SIG-M5 treated with dmso at 0.1 percent for 504 hours (cell line): ENCODE measurements around the gene SNRPD2.
A peak's percentile ranks its signal among the peaks of the same experiment; 100 is the strongest.
"Not testable (repeated sequence)": the region's sequence is repeated elsewhere in the genome, so short reads cannot be mapped to it uniquely, and the experiment has no call there.

Experiments used
- DNase-seq: peaks from one replicate; lab custom pipeline; 2025; ENCODE audit not compliant: unreplicated experiment; lab: John Stamatoyannopoulos, UW

SNRPD2 gene

DNA sequence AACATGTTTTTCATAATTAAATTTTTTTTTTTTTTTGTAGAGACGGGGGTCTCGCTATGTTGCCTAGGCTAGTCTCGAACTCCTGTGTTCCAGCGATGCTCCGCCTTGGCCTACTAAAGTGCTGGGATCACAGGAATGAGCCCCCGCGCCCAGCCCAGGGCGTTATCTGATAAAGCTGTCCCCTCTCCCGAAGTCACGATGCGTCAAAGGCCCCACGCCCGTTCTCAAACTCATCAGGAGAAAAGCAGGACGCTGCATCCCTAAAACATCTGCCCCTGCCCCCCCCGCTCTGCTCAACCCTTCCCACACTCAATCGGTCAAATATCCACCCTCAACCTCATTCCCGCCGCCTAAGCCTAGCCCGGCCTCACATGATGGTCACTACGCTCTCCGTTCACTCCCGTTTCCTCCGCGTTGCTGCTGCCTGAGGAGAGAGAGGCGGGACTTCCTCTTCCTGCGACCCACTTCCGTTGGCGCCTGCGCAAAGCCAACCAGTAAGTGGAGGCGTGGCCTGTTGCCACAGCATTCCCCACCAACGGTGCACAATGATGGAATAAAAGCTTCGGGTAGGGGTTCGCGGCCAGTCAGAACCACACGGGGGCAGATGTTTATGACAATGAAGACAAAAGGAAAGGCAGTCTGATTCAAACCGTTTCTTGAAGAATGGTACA is at the start of gene SNRPD2:
TSS of gene SNRPD2 (minus strand) at position 438 of the 671 bp plus-strand sequence. CDS start at position 373, 65 bp downstream.
- peak; percentile 90 for DNase-seq

DNA sequence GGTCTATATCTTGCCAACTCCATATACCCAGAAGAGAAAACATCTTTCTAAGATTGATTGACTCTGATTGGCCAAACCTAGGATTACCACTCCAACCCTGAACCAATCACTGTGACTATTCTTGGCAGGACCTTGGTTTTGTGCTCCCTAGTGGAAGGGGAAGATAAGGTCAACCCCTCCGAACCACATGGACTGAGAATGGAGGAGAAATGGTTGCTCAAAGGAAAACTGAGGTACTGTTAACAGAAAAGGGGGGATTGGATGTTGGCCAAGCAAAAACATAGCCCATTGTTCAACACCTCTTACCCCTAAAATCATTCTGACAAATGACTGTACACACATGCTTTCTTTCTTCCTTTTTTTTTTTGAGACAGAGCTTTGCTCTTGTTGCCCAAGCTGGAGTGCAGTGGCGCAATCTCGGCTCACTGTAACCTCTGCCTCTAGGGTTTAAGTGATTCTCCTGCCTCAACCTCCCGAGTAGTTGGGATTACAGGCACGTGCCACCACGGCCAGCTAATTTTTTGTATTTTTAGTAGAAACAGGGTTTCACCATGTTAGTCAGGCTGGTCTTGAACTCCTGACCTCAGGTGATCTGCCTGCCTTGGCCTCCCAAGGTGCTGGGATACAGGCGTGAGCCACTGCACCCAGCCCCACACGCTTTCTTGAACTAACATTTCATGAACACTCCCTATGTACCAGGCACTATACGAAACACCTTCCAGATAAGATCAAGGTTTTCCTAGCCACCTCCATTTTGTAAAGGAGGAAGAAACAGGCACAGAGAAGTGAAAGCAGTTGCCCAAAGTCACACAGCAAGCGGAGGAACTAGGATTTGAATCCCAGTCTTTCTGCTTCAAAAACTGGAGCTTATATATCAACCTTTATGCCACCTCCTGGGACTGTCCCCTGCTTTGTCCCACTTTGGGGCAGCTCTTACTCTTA is 48.0 kb upstream of the SNRPD2 start:
- DNase-seq: peak; percentile 83

DNA sequence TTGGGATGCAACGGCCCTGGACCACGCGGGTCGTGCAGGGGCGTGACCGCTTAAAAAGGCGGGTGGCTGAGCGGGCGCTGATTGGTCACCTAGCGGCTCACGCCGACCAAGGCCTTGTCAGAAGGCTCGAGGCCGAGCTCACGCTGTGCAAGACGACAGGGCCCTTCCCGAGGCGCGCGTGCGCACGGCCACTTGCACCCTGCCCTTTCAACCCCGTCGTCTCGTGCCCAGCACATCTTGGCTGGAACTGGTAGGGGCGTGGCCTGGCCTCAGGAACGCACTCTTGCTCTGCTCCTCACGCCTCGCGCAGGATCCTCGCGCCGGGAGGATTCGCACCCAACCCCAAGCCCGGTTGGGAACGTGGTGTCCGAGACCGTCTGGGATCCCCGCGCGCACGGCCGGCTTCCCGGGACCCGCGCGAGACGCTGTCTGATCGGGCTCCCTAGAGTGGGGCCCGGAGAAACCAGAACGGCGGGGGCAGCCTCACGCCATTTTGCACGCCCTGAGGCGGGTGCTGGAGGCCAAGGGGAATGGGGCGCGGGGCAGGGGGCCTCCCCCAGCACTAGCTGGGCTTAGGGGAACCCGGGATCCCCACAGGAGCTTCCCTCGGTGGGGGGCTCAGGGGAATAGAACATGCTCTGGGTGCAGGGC is 41.5 kb upstream of the SNRPD2 start, which contains the start of gene MEIOSIN:
TSS of gene MEIOSIN (plus strand) at position 280 of the 651 bp plus-strand sequence. CDS start 1,938 bp downstream, outside the sequence.
- no peak for DNase-seq

DNA sequence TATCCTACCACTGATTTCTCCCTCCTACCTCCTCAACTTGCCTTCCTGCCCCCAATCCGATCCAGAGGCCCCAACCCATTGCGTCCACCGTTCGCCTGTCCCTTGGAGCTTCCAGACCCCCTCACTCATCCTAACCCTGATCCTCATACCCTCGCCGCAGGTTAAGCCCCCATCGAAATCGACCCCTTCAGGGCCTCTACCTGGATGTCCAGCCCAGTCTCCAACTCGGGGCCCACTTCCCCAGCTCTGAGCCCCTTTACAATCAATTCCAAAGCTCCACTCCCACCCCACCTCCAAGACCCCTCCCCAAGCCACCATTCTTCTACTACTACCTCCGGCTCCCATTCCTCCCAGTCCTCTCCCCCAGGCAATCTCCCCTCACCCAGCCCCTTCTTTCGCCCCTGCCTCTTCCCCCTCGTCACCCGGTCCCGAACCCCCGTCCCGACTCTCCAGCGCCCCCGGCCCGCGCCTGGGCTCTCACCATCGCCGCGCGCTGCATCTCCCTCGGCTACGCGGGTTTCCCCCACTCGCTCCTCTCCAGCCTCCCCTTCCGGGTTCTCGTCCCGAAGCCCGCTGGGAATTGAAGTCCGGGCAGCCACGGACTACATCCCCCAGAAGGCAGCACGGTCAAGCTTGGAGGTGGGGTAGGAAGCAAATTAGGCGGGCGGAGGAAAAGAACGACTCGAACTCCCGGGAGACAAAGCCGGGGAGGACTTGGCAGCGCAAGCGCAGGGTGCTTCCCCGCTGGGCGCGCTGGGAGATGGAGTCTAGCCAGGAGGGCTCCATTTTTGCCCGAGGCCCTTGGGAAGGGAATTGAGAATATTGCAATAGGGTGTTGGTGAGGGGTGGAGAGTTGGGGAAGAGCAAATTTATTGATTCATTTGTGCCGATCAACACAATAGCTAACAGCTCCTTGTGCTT is 38.9 kb upstream of the SNRPD2 start, which contains the start of gene FBXO46:
TSS of gene FBXO46 (minus strand) at position 529 of the 921 bp plus-strand sequence. CDS start 17,401 bp downstream, outside the sequence.
- peak; percentile 97 for DNase-seq

DNA sequence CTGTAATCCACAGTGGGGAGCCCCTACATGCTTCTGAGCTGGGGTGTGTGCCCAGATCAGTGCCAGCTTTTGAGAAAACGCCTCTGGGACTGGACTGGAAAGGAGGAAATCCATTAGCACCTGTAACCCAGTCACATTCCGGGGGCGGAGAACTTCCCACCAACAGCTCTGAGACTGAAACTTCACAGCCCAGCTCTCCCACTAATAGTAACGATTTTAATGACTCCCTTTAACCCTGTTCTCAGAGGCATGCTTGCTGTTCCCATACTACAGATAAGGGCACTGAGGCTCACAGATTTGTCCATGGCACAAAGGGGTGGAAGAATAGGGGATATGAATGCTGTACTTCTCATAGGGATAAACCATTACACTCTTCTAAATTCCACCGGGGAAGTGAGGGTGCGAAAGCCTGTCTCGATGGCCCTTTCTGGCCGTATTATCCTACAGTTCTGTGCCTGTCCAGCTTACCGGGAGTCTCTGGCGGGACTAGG is 38.1 kb upstream of the SNRPD2 start:
- DNase-seq: no peak

DNA sequence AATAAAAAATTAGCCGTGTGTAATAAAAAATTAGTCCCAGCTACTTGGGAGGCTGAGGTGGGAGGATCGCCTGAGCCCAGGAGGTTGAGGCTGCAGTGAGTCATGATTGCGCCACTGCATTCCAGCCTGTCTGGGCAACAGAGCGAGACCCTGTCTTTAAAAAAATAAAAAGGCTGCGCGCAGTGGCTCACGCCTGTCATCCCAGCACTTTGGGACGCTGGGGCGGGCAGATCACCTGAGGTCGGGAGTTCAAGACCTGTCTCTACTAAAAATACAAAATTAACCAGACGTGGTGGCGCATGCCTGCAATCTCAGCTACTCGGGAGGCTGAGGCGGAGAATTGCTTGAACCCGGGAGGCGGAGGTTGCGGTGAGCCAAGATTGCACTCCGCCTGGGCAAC is 36.9 kb upstream of the SNRPD2 start:
- not testable (repeated sequence) for DNase-seq

DNA sequence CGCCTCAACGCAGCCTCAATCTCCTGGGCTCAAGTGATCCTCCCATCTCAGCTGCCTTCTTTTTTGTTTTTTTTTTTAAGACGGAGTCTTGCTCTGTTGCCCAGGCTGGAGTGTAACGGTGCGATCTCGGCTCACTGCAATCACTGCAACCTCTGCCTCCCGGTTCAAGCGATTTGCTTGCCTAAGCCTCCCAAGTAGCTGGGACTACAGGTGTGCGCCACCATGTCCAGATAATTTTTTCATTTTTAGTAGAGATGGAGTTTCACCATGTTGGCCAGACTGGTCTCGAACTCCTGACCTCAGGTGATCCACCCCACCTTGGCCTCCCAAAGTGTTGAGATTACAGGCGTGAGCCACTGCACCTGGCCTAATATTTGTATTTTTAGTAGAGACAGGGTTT is 28.3 kb upstream of the SNRPD2 start:
- not testable (repeated sequence) for DNase-seq

DNA sequence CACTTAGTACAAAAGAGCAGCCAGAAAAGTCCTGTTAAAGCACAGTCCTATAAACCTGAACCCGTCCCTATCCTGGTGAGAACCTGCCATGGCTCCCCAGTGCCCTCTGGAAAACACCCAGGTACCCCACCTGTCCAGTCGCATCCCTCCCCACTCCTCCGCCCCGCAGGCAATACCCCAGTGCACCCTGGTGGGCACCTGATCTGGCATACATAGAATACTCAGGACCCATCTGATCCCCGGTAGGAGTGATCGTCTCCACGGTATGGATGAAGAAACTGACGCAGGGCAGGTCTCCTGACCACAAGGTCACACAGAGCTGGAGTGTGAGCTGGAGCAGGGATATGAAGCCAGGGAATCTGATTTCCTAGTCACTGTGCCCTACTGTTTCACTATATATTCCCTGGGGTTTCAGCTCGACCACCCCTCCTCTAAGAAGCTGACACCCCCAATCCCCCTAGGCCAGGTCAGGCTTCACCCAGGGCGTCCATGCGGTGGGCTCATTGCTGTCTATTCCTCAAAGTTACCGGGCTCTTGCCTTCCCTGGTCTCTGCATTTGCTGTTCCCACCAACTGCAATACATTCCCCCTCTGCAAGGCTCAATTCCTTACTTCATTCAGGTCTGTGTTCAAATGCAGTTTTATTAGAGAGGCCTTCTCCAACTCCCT is 26.4 kb upstream of the SNRPD2 start:
- DNase-seq: no peak

DNA sequence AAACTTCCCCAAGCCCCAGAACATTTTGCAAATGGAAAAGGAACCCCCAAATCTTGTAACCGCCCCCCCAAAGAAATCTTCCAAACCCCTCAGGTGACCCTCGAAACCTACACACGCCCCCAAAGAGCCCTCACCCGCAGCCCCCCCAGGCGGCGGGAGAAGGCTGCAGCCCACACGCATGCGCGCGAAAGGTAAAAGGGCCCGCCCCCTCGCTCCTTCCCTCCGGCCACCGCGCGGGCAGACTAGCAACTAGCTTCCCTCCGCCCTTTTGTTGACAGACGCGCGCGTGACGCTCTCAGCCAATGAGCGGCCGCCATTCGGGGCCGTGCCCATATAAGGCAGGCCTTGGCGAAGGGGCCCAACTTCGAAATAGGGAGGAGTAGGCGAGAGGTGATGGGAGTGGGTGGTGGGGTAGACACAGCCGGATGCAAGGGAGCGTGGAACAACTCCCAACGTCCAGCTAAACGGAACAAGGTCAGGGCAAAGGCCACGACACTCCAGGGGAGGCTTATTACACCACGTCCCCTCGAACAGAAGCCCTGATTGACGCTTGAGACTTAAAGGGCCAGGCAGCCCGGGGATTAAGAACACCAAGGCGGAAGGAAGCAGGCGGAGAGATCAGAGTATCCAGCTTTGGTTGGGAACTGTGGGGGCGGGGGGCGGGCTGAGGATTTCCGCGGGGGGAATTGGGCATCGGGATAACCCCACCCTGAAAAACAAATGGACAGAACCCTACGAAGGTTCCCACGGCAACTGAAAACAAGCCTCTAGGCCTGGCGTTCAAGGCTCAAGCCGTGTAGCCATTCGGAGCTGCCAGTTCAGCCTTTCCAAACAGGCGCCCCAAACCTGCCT is 25.6 kb upstream of the SNRPD2 start:
- DNase-seq: peak; percentile 98

DNA sequence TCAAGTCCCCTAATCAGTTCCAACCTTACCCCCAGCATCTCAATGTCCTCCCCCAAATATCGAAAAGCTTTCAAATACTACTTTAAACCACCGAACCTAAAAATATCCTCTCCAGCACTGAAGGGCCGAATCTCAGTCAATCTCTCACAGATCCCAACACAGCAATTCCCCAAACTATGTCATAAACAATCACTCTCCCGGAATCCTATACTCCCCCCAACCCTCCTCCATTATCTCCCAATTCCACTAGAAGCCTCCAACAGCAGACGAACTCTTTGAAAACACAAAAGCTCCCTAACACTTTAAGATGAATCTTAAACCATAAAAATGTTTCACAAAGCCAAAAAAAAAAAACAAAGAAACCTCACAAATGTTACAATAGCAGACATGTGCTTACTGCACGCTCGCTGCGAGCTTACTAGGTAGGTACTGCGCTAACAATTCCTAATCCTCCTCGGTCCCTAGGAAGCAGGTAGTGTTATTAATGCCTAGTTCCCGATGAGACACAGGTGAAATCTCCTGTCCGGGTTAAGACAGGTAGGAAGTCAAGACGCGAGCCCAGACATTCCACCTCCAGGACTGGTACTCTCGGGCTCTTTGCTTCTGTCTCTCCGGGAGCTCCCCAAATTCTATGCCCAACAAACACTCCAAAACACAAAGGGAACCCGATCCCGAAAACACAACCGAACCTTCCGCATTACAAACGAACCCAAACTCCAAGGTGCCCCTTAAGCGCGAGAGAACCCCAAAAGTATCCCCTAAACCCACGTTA is 24.8 kb upstream of the SNRPD2 start:
- DNase-seq: no peak

DNA sequence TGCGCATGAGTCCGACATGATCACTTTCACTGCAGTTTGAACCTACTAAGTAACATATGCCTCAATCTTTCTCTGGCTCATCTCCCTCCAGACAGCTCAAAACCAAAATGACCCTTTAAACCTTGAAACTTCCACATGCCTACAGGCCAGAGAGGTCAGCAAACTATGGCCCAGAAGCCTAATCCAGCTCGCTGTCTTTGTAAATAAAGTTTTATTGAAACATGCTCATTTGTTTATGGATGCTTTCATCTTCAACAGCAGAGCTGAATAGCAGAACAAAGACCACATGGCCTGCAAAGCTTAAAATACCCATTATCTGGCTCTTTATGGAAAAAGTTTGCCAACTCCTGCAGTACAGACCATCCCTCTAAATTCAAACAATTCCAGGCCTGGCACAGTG is 23.4 kb upstream of the SNRPD2 start:
- no peak for DNase-seq

DNA sequence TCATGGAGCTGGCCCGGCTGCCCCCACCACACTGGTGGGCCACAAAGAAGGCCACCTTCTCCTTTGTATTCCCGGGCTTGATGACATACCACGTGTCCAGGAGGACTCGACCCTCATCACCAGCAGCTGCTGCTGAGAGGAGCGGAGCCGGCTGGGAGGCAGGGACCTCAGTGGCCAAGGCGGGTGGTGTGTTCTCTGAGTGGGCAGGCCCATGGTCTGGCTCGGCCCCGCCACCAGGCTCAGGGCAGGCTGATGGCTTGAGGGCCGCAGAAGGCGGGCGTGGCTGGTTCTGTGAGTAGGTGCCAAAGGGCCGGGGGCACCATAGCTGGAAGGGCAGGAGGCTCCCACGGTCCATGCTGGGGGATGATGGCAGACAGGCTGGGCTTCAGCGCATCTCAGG is 21.4 kb upstream of the SNRPD2 start:
- no peak for DNase-seq

DNA sequence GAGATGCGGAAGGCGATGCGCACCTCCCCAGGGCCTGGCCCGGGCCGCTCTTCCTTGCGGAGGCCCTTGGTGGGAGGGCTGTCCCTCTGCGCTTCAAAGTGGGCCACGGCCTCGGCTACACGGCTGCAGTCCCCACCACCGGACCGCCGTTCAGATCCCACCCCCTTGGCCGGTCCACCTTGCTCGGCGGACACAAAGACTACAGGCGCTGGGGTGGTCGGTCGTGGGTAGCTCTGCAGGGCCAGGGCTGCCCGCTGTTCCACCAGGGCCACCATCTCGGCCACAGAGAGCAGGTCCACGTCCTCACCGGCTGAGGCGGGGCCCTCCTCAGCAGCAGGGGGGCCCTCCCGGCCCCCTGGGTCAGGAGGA is 20.9 kb upstream of the SNRPD2 start:
- DNase-seq: no peak

DNA sequence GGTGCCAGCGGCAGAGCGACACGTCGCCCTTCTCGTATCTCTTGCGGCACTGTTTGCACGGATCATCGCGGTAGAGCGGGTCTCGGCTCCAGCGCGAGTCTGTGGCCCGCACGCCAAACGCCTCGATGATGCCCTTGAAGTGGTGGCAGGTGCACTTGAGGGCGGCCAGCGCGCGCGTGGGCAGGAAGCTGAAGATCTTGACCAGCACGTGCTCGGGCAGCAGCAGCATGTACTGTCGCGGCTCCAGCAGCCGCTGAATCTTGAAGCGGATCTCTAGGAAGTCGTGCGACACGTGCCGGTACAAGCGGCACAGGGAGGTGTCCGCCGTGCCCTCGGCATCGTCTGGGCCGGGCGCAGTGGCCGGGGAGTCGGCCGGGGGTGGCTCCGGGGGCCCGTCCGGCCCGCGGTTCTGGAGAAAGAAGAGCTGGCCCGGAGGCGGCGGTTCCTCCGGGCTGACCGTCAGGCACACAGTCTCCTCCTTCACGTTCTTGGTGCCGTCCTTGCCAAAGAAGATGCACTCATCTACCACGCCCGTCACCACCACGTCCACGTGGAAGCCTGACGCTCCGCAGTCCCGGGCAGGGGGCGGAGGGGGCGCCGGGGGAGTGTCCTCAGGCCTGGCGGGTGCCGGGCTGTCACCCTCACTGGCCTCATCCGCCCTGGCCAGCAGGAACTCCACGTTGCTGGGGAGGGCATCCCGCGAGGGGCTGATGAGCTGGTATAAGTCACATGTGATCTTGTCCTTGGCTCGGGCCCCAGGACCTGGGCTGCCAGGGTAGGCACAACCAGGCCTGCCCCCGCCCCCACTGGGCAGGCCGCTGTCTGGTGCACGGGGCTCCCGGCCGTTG is 20.3 kb upstream of the SNRPD2 start:
- no peak for DNase-seq

DNA sequence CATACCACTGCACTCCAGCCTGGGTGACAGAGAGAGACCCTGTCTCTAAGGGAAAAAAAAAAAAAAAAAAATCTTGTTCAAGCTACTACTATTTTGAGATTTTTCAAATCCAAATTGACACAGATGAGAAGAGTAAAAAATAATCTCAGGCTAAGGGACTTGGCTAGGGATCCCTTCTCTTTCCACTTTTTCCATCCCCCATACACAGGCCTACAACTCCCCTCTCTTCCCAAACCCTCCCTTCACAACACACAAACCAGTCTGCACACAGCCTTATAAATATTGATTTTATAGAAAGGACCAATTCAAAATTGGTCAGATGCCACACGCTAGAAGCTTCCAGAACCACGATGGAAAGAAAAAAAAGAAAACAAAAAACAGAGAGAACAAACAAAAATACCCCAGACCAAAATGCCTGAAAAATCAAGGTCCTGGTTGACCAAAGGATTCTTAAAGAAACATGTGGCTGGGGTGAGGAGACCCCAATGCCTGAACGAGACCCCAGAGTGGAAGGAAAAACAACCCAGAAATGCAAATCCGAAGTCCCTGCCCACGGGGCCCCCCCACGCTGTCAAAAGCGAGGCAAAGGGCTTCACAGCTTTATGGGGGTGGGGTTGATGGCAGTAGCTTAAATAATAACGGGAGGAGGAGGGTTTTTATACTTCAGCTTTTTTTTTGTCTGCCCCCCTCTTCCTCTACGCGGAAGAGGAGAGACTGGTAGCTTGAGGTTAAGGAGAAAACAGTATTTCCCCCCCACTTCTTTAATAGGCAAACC is 18.8 kb upstream of the SNRPD2 start:
- DNase-seq: no peak

DNA sequence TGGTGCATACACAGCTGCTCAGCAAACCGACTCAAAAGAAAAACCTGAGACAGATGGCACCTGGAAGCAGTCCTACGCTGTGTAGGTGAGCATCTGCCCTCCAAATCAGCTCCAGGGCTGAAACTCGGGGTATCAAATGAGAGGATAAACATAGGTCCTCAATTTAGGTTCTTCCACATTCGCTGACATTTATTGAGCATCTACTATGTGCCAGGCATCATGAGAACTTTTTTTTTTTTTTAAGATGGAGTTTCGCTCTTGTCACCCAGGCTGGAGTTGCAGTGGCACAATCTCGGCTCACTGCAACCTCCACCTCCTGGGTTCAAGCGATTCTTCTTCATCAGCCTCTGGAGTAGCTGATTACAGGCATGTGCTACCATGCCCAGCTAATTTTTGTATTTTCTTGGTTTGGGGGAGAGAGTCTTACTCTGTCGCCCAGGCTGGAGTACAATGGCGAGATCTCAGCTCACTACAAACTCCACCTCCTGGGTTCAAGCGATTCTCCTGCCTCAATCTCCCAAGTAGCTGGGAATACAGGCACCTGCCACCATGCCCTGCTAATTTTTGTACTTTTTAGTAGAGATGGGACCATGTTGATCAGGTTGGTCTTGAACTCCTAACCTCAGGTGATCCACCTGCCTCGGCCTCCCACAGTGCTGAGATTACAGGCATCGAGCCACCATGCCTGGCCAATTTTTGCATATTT is 14.1 kb upstream of the SNRPD2 start:
- DNase-seq: no peak
